Fibroblast of mammary gland (primary cell): ENCODE measurements around the gene NXN.

Experiments
- DNase-seq: peaks from one replicate; pipeline ENCODE4 v3.0.0-alpha.2; 2010; ENCODE audit warnings: low read depth
- H3K4me3 ChIP-seq: 2 replicates; pipeline ENCODE4 v1.5.1; 2011; ENCODE audit warnings: low read depth, mild to moderate bottlenecking, low read length, moderate library complexity; ENCODE audit not compliant: control insufficient read depth
- CTCF ChIP-seq: conservative IDR thresholded peaks from 2 replicates; pipeline ENCODE4 v1.5.1; 2011; ENCODE audit warnings: low read depth, low read length, inconsistent platforms; ENCODE audit not compliant: control insufficient read depth, insufficient read depth

Gene NXN

GRCh38 chr17:804541-805435 lies 174.8 kb downstream of the NXN start:
- DNase-seq, result no peak
- TF ChIP-seq CTCF, result no peak
- no peak overlapping the region for H3K4me3 ChIP-seq

GRCh38 chr17:802901-803881 lies 176.4 kb downstream of the NXN start:
- TF ChIP-seq CTCF, result no peak
- DNase-seq, result no peak
- no peak overlapping the region for H3K4me3 ChIP-seq

DNA sequence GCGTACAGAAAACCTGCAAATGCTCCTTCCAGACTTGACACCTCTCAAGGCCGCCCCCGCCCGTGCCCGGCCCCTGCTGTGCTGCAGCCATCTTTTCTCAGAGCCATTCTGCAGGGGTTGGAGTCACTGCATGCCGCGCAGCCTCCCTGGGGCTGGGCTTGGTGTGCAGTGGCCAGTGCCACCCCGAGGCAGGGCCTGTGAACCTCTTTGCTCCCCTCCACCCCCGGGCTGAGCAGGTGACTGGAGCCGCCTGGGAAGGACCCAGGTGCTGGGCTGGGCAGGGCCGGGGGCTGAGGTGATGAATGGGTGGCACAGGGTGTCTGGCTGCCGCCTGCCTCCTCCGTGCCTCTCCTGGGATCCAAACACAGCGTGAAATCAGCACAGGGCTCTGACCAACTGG lies 177.1 kb downstream of the NXN start:
- no peak for DNase-seq
- no peak for TF ChIP-seq CTCF

DNA sequence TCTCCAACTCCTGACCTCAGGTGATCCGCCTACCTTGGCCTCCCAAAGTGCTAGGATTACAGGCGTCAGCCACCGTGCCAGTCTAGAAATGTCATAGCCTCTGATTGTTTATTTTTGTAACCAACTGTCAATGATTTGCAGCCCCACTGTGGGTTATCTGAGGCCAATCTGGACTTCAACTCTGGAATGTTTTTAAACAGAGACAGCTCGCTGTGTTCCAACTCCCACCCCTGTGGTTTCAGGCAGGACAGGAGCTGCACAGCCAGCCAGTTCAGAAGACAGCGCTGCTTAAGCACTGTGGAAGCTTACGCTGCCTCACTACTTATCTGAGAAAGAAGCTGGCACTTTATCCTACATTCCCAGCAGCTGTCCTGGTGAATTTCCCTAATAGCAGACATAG lies 177.9 kb downstream of the NXN start:
- no peak overlapping the region for H3K4me3 ChIP-seq
- no peak for TF ChIP-seq CTCF
- DNase-seq, result no peak

More for the DNA sequence above, 177.1 kb downstream of the NXN start:
- no peak overlapping the region for H3K4me3 ChIP-seq

- no peak for DNase-seq
- no peak for TF ChIP-seq CTCF
- H3K4me3 ChIP-seq, result no peak overlapping the region
These were observed 178.9 kb downstream of the NXN start for GRCh38 chr17:800446-801242.

- DNase-seq, result no peak
- H3K4me3 ChIP-seq, result no peak overlapping the region
- no peak for TF ChIP-seq CTCF
These were observed 180.3 kb downstream of the NXN start for GRCh38 chr17:799261-799660.
